NT2/D1 (cell line): ENCODE measurements around the gene MORF4L1.
"Not testable (repeated sequence)": the region's sequence is repeated elsewhere in the genome, so short reads cannot be mapped to it uniquely, and the experiment has no call there.

Source experiments
- DNase-seq: peaks from one replicate; pipeline ENCODE4 v3.0.0-alpha.2; 2011; ENCODE audit warnings: low read depth, low spot score
- H3K27me3 ChIP-seq: 2 replicates; pipeline ENCODE4 v1.6.0; 2011; ENCODE audit warnings: mild to moderate bottlenecking; ENCODE audit not compliant: insufficient read length, insufficient read depth
- H3K36me3 ChIP-seq: 2 replicates; pipeline ENCODE4 v1.6.1; 2011; ENCODE audit warnings: mild to moderate bottlenecking, low read length, mixed read lengths; ENCODE audit not compliant: insufficient read depth, insufficient read length
- H3K4me1 ChIP-seq: 2 replicates; pipeline ENCODE4 v1.5.1; 2011; ENCODE audit not compliant: insufficient read depth, insufficient read length
- H3K4me3 ChIP-seq: 2 replicates; pipeline ENCODE4 v1.5.1; 2011; ENCODE audit warnings: low read depth; ENCODE audit not compliant: insufficient read length
- H3K9ac ChIP-seq: 2 replicates; pipeline ENCODE4 v1.6.0; 2011; ENCODE audit warnings: low read depth; ENCODE audit not compliant: insufficient read length
- H3K9me3 ChIP-seq: 2 replicates; pipeline ENCODE4 v1.5.1; 2011; ENCODE audit warnings: mild to moderate bottlenecking, low read length; ENCODE audit not compliant: insufficient read depth
- SUZ12 ChIP-seq: IDR thresholded peaks from 2 replicates; pipeline ENCODE4 v1.6.1; 2011; ENCODE audit not compliant: insufficient read length, insufficient read depth; ENCODE audit errors: extremely low read depth
- YY1 ChIP-seq: IDR thresholded peaks from 2 replicates; pipeline ENCODE4 v1.6.1; 2011; ENCODE audit not compliant: insufficient read length, insufficient read depth
- ZNF274 ChIP-seq: IDR thresholded peaks from 2 replicates; pipeline ENCODE4 v1.6.1; 2011; ENCODE audit warnings: mild to moderate bottlenecking, low read depth, low read length

Gene MORF4L1

DNA sequence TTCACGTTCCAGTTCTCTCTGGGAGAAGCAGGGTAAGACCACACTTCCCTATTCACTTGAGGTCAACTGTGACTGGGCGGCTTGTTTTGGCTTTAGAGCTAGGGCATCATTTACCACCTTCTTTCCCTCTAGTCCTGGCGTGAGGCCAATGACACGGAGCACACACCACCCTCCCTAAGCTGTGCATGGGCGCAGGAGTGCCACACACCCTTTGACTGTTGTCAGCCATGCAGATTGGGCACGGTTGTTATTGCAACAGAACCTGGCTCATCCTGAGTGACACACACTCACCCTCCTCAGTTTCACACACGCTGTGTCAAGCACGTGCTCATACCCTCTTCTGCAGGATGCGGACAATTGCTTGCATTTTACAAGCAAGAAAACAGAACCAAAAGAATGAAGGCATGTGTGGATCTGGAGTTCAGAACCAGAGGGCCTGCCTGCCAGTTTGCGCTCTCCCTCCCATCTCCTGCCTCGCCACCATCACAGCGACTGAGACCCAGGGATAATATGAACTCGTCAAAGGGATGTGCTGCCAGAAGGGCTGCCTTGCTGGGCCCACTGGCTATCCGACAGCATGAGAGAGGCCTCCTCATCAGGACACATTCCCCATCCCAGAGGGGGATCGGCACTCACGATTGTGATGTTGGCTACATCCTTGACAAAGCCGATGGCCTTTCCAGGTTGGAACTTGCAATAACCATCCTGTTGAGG is 54.5 kb downstream of the MORF4L1 start:
- no peak for TF ChIP-seq ZNF274
- no peak for TF ChIP-seq SUZ12
- TF ChIP-seq YY1 = no peak
- Histone ChIP-seq H3K9ac (no peak overlapping the region), H3K9me3 (no peaks in the 10 kb centered on the region), H3K4me1 (no peaks in the 10 kb centered on the region), H3K4me3 (no peak overlapping the region), H3K27me3 (no peaks in the 10 kb centered on the region), H3K36me3 (peaks cover 63% of the 10 kb centered on the region)
- DNase-seq = no peak

DNA sequence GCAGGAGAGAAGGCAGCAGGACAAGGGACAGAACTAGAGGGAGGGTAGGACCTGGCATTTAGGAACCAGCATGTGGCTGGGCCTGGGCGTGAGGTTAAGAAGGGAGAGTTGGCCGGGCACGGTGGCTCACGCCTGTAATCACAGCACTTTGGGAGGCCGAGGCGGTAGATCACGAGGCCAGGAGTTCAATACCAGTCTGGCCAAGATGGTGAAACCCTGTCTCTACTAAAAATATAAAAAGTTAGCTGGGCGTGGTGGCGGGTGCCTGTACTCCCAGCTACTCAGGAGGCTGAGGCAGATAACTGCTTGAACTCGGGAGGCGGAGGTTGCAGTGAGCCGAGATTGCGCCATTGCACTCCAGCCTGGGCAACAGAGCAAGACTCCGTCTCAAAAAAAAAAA is 55.5 kb downstream of the MORF4L1 start:
- H3K4me3 ChIP-seq, H3K9ac ChIP-seq, H3K27me3 ChIP-seq, H3K9me3 ChIP-seq, H3K4me1 ChIP-seq, DNase-seq: not testable (repeated sequence)
- H3K36me3 ChIP-seq = peaks cover 64% of the 10 kb centered on the region

DNA sequence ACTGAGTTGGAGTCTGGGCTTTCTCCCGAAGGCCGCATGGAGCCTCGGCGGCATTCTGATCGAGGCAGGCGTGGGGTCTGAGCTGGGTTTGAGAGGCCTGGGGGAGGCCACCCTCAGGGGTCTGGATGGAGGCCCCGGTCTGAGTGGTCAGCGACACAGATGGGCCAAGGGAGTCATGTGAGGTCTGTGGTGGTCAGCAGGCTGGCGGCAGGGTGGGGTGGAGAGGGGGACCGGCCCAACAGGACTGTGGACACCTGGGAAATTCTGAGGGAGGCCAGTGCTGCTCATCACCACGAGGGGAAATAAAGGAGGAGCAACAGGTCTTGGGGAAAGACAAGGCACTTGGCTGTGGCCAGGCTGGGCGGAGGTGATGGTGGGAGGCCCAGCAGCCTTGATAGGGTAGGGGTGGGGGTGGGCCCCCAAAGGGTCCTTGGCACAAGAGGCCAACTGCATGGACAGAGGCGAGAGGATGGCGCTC is 56.0 kb downstream of the MORF4L1 start:
- no peak for DNase-seq
- Histone ChIP-seq H3K9ac (no peak overlapping the region), H3K9me3 (no peaks in the 10 kb centered on the region), H3K36me3 (peaks cover 67% of the 10 kb centered on the region), H3K27me3 (no peaks in the 10 kb centered on the region), H3K4me3 (no peak overlapping the region), H3K4me1 (no peaks in the 10 kb centered on the region)
- TF ChIP-seq YY1 (no peak), SUZ12 (no peak), ZNF274 (no peak)

DNA sequence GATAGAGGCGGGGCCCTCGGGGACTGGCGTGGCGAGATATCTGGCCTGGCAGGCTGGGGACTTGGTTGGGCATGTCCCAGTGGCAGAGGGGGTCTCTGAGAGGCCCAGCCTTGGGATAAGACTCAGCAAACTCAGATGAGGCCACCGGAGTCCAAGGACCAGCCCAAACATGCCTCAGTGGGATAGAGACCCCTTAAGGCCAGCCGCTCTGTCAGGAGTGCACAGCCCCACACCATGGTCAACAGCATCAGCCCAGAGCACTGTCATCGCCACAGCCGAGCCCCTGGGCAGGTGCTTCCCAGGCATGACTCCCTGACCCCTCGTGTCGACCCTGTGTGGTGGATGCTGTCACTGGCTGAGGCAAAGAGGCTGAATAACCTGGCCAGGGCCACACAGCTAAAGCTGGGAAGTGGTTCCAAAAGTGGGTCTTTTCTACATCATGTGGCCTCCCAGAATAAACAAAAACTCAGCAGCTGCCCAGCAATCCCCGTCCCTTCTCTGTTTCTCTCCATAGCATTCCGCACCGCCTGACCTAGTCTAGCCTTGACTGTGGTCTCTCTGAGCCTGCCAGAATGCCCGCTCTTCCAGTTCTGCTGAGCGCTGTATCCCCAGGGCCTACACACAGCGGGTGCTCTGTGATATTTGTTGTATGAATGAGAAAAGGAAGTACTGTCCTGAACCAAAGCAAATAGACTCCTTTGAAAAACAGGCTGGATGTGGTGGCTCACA is 57.0 kb downstream of the MORF4L1 start:
- Histone ChIP-seq H3K36me3 (peaks cover 66% of the 10 kb centered on the region), H3K4me3 (no peak overlapping the region), H3K9ac (no peak overlapping the region), H3K4me1 (no peaks in the 10 kb centered on the region), H3K27me3 (no peaks in the 10 kb centered on the region), H3K9me3 (no peaks in the 10 kb centered on the region)
- no peak for DNase-seq
- TF ChIP-seq SUZ12 = no peak
- no peak for TF ChIP-seq ZNF274
- TF ChIP-seq YY1 = no peak

DNA sequence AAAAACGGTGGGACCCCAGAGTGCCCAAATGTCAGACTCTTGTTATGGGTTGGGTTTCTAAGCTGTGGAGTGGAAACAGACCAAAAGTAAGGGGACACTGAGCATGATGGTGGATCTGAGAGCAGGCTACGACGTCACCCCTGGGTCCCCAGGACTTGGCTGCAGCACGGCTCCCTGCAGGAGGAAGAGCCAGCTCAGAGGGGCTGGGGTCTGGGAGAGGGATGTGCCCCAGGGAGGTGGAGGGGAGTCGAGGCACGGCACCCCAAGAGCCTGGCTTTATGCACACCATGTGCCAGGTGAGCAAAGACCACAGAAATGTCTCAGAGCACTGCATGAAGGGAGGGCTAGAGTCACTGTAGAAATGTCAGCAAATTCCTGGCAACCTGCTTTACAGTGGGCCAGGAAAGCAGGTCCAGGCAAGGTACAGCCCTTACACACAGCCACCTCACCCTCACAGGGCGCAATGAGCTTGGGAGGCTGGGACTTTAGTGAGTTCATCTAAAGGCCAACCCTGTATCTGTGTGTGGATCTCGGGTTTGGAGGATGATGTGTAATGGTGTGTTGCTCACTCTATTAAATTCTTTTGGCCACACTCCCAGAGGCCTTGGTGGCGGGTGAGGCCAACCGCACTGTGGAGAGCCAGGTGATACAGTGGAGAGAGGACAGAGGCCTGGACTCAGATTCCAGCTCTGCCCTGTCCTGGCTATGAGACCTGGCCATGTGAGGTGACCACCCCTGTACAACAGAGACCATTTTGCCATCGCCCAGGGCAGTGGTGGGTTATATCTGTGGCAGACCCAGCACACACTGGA is 58.1 kb downstream of the MORF4L1 start:
- H3K4me3 ChIP-seq = no peak overlapping the region
- no peaks in the 10 kb centered on the region for H3K9me3 ChIP-seq
- DNase-seq = no peak
- H3K4me1 ChIP-seq = no peaks in the 10 kb centered on the region
- H3K36me3 ChIP-seq = peaks cover 61% of the 10 kb centered on the region
- no peaks in the 10 kb centered on the region for H3K27me3 ChIP-seq
- TF ChIP-seq YY1 (no peak), SUZ12 (no peak), ZNF274 (no peak)
- H3K9ac ChIP-seq = no peak overlapping the region

DNA sequence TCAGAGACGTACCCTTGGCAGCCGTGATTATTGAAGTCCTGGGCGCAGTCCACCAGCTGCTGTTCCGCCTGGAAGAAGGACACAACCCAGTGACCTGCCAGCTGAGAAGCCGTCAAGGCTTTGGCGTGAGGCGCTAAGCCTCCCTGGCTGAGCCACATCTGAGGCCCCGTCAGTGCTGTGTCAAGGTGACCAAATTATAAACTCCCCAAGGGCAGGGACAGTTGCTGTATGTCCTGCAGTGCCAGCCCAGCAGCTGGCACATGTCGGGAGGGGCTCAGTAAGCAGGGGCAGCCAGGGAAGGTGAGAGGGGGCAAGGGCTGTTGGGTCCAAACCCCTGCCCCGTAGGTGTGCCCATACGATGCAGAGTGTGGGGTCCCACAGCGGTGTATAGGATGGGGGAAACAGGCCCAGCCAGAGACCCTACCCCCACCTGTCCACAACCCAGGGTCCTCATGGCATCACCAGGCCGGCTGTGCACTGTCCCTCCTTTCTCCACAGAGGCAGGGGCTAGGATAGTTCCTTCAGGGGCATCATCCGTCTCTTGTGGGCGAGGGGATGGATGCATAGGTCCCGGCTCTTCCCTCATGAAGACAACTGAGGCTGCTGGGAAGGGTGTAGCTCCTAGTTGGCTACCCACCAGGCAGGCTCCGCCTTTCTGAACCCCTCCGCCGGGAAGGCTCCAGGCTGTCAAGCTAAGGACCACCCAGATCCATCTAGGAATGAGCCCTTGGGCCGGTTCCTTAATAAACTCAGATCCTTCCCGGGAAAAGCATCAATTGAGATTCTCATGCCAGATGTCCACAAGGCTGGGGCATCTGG is 59.0 kb downstream of the MORF4L1 start:
- no peak for DNase-seq
- Histone ChIP-seq H3K9ac (no peak overlapping the region), H3K9me3 (no peaks in the 10 kb centered on the region), H3K4me3 (no peak overlapping the region), H3K4me1 (no peaks in the 10 kb centered on the region), H3K27me3 (no peaks in the 10 kb centered on the region), H3K36me3 (peaks cover 53% of the 10 kb centered on the region)
- TF ChIP-seq ZNF274 = no peak
- TF ChIP-seq SUZ12 = no peak
- no peak for TF ChIP-seq YY1
